Endothelial cell of umbilical vein (primary cell): ENCODE data around the gene PAK5.

Experiments
- POLR2A ChIP-seq: IDR thresholded peaks from 2 replicates; pipeline ENCODE4 v1.6.1; 2012; ENCODE audit warnings: low read depth, mild to moderate bottlenecking, control low read depth, low read length
- TF ChIP-seq, protein P1 (sequence below), 2 donors: IDR thresholded peaks; 1 replicate in 1 of 2; 2 replicates in 1 of 2; pipeline ENCODE4 v1.5.1; 2011; ENCODE audit warnings: low read length in 2 of 2, mild to moderate bottlenecking in 2 of 2, moderate library complexity in 2 of 2, control low read depth in 1 of 2, inconsistent platforms in 1 of 2, low read depth in 1 of 2; ENCODE audit not compliant: insufficient read depth in 1 of 2; ENCODE audit errors: extremely low read depth in 1 of 2

DNA sequence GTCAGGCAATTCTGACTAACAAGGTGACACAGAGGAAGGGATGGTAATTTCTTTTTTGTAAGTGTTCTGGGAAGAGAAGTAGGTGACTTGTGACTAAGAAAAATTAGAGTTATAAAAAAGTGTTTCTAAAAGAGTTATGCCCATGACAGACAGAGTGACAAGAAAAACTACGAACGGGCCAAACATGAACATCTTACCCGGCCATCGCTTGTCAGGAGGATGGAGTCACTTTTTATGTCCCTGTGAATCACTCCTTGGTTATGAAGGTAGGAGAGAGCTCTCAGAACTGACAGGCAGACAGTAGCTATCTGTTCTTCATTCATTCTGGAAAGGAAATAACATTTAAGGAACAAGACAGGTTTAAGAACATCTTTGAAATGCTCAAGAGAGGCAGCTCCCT, 281.5 kb downstream of the PAK5 start:
- TF ChIP-seq POLR2A, result no peak
- TF ChIP-seq, protein P1, sequence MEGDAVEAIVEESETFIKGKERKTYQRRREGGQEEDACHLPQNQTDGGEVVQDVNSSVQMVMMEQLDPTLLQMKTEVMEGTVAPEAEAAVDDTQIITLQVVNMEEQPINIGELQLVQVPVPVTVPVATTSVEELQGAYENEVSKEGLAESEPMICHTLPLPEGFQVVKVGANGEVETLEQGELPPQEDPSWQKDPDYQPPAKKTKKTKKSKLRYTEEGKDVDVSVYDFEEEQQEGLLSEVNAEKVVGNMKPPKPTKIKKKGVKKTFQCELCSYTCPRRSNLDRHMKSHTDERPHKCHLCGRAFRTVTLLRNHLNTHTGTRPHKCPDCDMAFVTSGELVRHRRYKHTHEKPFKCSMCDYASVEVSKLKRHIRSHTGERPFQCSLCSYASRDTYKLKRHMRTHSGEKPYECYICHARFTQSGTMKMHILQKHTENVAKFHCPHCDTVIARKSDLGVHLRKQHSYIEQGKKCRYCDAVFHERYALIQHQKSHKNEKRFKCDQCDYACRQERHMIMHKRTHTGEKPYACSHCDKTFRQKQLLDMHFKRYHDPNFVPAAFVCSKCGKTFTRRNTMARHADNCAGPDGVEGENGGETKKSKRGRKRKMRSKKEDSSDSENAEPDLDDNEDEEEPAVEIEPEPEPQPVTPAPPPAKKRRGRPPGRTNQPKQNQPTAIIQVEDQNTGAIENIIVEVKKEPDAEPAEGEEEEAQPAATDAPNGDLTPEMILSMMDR (IDR thresholded peaks at IDR 0.05; ENCODE audit: extremely low read depth in 1 of 2, insufficient read depth in 1 of 2, low read depth in 1 of 2, low read length in 2 of 2), result no peak
